ENCODE data around the gene AK5.

DNA sequence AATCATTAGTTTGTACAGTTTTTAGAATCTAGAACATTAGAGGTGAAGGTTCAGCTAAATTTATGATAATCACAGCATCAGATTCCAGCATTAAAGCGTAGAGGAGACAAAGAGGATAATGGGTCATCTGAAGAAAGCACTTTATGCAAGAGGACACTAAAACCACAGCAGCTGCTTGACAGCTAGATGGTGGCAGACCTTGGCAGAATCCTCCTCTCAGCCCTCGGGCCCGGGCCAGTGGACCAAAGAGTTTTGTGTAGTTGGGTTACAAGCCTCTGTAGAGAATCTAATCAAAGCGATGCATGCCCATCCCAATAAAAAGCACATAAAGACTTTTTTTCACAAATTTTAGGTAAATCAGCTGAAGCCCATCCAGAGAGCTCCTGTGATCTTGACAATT lies 59.4 kb downstream of the AK5 start:
- TF ChIP-seq CTCF (conservative IDR thresholded peaks at IDR 0.05 in 1 of 2, IDR thresholded peaks at IDR 0.05 in 1 of 2; ENCODE audit: extremely low read depth in 1 of 2, insufficient read depth in 1 of 2, low read depth in 1 of 2, low read length in 2 of 2) (no peak), EZH2 (IDR thresholded peaks at IDR 0.05; ENCODE audit: borderline replicate concordance, low read length) (no peak)

Measured in mammary epithelial cell (primary cell).